T-helper 2 cell treated with Interferon-gamma antibody and Interleukin-4, amounts not matched to agents 100 ng/mL and 5 ng/mL, for 36 hours (primary cell): ENCODE results near the gene IFIT3. TPM values are rescaled to one million over a fixed set of nuclear protein-coding genes. Genes with fewer than 3 reads are reported as not detected.

Experiments used
- intact Hi-C: fragments of 100-400 bp; cut with micrococcal nuclease; formaldehyde crosslinking; loops from one replicate; pipeline ENCODE4 v1.15.1; 2023
- total RNA-seq: library from RNA; stranded (reverse); gene quantifications from 2 replicates; pipeline ENCODE4 v1.2.3, GENCODE V29; 2022

Gene IFIT3
- total RNA-seq, 1 donor from 2014 or later: 11.1 TPM

- intact Hi-C loops: no loop called here
Measured at GRCh38 chr10:89389254-89389653, 61.5 kb downstream of the IFIT3 start.

Other genes with a start within 250 kb of the IFIT3 start
- gene CH25H, start 120.7 kb upstream of the IFIT3 start, total RNA-seq: not detected in 2 replicates
- gene LIPA, start 76.2 kb upstream of the IFIT3 start, total RNA-seq: 19.9 and 20.1 TPM in 2 replicates
- 4.7 and 5.9 TPM in 2 replicates for gene IFIT2, start 26.0 kb upstream of the IFIT3 start, total RNA-seq
- gene IFIT1B, start 50.1 kb downstream of the IFIT3 start, total RNA-seq: not detected in 2 replicates
- 3.4 and 3.5 TPM in 2 replicates for gene IFIT1, start 64.6 kb downstream of the IFIT3 start, total RNA-seq
- gene IFIT5, start 86.6 kb downstream of the IFIT3 start, total RNA-seq: 17.0 and 17.1 TPM in 2 replicates
- gene SLC16A12, start 207.6 kb downstream of the IFIT3 start, total RNA-seq: 0.02 TPM in 1 of 2 replicates, not detected in the other